T-helper 2 cell treated with Interferon-gamma antibody and Interleukin-4, amounts not matched to agents 5 μg/mL and 100 μg/mL, for 36 hours (primary cell): Measurements from ENCODE around the gene PTPN12.

Experiments used
- DNase-seq: peaks from one replicate; pipeline ENCODE4 v3.0.0; 2021; ENCODE audit warnings: low spot score
- H3K27ac Mint-ChIP-seq: one replicate; pipeline ENCODE4 v1.8.0; 2021; ENCODE audit warnings: mild to moderate bottlenecking, mixed read lengths
- H3K27me3 Mint-ChIP-seq: one replicate; pipeline ENCODE4 v1.8.0; 2021; ENCODE audit warnings: low read depth, mixed read lengths
- H3K36me3 Mint-ChIP-seq: one replicate; pipeline ENCODE4 v1.8.0; 2021; ENCODE audit warnings: low read depth, mixed read lengths
- H3K4me1 Mint-ChIP-seq: one replicate; pipeline ENCODE4 v1.8.0; 2021; ENCODE audit warnings: low read depth, mixed read lengths
- H3K4me3 Mint-ChIP-seq: one replicate; pipeline ENCODE4 v1.8.0; 2022; ENCODE audit warnings: mild to moderate bottlenecking, moderate library complexity, mixed read lengths
- H3K9me3 Mint-ChIP-seq: one replicate; pipeline ENCODE4 v1.8.0; 2021; ENCODE audit warnings: mixed read lengths

The PTPN12 gene

DNA sequence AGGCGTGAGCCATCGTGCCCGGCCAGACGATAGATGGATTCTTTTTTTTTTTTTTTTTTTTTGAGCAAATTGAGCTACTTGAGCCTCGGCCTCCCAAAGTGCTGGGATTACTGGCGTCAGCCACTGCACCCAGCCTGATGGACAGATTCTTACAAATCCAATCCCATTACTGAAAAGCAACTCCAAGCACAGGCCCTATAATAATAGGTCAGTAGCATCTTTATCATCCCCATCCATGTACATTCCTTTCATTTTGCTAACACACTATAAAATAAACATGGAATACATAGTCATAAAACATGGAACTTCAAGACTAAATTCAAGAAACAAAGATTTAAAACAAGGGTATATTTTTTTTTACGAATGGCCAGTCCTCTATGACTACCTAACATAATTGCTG is 143.2 kb downstream of the PTPN12 start:
- peaks cover 2% of the 10 kb centered on the region for H3K4me1 Mint-ChIP-seq
- DNase-seq, result no peak
- peaks cover 8% of the 10 kb centered on the region for H3K36me3 Mint-ChIP-seq
- no peak overlapping the region for H3K4me3 Mint-ChIP-seq
- H3K27me3 Mint-ChIP-seq, result no peaks in the 10 kb centered on the region
- no peaks in the 10 kb centered on the region for H3K9me3 Mint-ChIP-seq
- no peak overlapping the region for H3K27ac Mint-ChIP-seq

DNA sequence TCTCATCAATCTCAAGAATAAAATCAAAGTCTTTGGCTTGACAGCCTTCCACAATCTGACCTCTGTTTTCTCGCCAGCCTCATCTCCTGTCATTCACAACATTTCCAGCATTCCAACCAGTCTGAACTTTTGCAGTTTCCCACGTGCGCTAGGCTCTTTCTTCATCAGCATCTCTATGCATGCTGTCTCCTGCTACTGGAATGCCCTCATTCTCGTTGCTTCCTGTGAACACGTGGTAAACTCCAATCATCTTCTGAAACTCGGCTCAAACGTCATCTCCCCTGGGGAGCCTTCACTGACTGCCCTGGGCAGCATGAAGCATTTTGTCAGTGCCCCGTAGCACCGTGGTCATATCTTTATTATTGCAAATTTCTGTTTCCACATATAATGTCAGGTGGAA is 146.9 kb downstream of the PTPN12 start:
- peaks cover 18% of the 10 kb centered on the region for H3K36me3 Mint-ChIP-seq
- H3K27ac Mint-ChIP-seq, result no peak overlapping the region
- no peaks in the 10 kb centered on the region for H3K9me3 Mint-ChIP-seq
- H3K27me3 Mint-ChIP-seq, result no peaks in the 10 kb centered on the region
- H3K4me1 Mint-ChIP-seq, result peaks cover 21% of the 10 kb centered on the region
- no peak for DNase-seq
- H3K4me3 Mint-ChIP-seq, result no peak overlapping the region

DNA sequence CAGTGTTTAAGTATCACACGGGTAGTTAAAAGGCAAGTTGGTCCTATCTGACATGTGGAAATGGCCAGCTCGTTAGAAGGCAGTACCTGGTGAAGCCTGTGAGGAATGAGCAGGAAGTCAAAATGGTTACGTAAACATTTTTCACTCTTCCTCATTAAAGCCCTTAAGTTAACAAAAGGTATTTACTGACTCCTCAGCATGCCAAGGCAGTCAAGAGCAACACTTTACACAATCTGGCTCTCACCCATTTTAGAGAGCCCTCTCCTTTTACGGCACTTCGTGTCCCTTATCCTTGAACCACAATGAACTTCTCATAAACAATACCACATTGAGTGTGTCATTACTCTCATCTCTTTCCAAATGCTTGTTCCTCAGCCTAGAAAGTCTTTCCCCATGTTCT is 148.1 kb downstream of the PTPN12 start:
- H3K9me3 Mint-ChIP-seq, result no peaks in the 10 kb centered on the region
- peaks cover 19% of the 10 kb centered on the region for H3K36me3 Mint-ChIP-seq
- H3K4me1 Mint-ChIP-seq, result peaks cover 21% of the 10 kb centered on the region
- DNase-seq, result no peak
- no peak overlapping the region for H3K27ac Mint-ChIP-seq
- no peak overlapping the region for H3K4me3 Mint-ChIP-seq
- no peaks in the 10 kb centered on the region for H3K27me3 Mint-ChIP-seq

DNA sequence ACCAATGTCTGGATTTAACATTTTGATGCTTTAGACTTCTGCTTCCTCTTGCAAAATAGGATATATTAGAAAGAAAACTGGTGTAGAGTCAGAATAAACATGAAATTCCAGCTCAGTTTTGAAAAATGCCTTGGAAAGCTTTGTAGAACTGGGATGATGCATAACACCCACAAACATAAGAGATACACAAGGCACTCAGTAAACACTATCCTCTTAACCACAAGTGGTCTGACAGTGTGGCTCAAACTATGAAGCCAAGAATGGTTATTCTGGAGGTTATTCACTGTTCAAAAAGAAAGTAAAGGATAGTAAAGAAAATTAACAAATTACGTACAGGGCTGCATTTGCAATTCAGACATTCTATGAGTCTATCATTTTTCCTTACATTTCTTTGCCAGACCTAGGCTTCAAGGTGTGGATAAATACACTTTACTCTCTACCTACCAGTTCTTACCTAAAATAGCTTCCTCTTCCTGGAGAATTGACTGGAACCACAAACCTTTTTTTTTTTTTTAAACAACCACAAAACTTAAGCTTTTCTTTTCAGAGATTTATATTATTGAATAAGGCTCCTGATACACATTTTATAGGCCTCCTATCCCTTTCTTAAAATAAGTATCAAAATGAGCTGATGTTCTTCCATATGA is 150.1 kb downstream of the PTPN12 start:
- no peaks in the 10 kb centered on the region for H3K9me3 Mint-ChIP-seq
- H3K4me1 Mint-ChIP-seq, result peaks cover 23% of the 10 kb centered on the region
- peak overlapping the region; percentile 16 for H3K27ac Mint-ChIP-seq
- peak overlapping the region; percentile 37 for H3K4me3 Mint-ChIP-seq
- no peak for DNase-seq
- peaks cover 22% of the 10 kb centered on the region for H3K36me3 Mint-ChIP-seq
- no peaks in the 10 kb centered on the region for H3K27me3 Mint-ChIP-seq

DNA sequence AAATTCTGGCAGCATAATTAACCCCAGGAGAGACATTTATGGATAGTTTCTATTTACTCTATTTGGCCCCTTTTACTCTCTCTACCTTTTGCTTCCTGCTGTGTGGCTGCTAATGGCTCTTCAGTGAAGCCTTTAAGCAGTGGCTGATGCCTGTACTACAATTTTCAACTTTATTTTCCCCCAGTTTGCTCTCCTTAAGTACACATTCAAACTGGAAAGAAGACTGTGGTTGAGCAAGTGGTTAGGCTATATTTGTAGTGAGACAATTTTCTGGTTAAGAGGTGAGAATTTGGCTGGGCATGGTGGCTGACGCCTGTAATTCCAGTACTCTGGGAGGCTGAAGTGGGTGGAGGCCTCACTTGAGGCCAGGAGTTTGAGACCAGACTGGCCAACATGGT is 150.7 kb downstream of the PTPN12 start:
- Mint-ChIP-seq H3K4me3 (peak overlapping the region; percentile 37), H3K27ac (peak overlapping the region; percentile 13), H3K27me3 (no peaks in the 10 kb centered on the region), H3K4me1 (peaks cover 26% of the 10 kb centered on the region), H3K9me3 (no peaks in the 10 kb centered on the region), H3K36me3 (peaks cover 22% of the 10 kb centered on the region)
- DNase-seq, result peak; percentile 22
